Mucosa of rectum (tissue), 2 donors: ENCODE data around the gene CHST15.

Source experiments
- H3K27ac ChIP-seq, 2 donors: one replicate each; pipeline ENCODE4 v1.7.0; 2013; ENCODE audit warnings: inconsistent platforms in 2 of 2, low read depth in 2 of 2, low read length in 2 of 2
- H3K27me3 ChIP-seq, 2 donors: one replicate each; pipeline ENCODE4 v1.7.0; 2013; ENCODE audit warnings: low read length in 2 of 2; ENCODE audit not compliant: control insufficient read depth in 2 of 2, insufficient read depth in 2 of 2
- H3K36me3 ChIP-seq, 2 donors: one replicate each; pipeline ENCODE4 v1.7.0; 2013; ENCODE audit warnings: low read length in 2 of 2; ENCODE audit not compliant: control insufficient read depth in 2 of 2, insufficient read depth in 2 of 2
- H3K4me1 ChIP-seq, 2 donors: one replicate each; pipeline ENCODE4 v1.7.0; 2013; ENCODE audit warnings: low read length in 2 of 2, mild to moderate bottlenecking in 1 of 2; ENCODE audit not compliant: control insufficient read depth in 2 of 2, insufficient read depth in 2 of 2
- H3K4me3 ChIP-seq, 2 donors: one replicate each; pipeline ENCODE4 v1.7.0; 2013; ENCODE audit warnings: low read length in 2 of 2
- H3K9ac ChIP-seq, 2 donors: one replicate each; pipeline ENCODE4 v1.7.0; 2013; ENCODE audit warnings: low read length in 2 of 2, low read depth in 1 of 2, mild to moderate bottlenecking in 1 of 2
- H3K9me3 ChIP-seq, 2 donors: one replicate each; pipeline ENCODE4 v1.7.0; 2013; ENCODE audit warnings: low read length in 2 of 2; ENCODE audit not compliant: control insufficient read depth in 2 of 2
- donor health status: healthy.
- donor health status: Normal muscosa, but diverticular disease.

CHST15 gene

GRCh38 chr10:124075231-124075955, 18.0 kb downstream of the CHST15 start:
- Histone ChIP-seq H3K27me3 (no peaks in the 10 kb centered on the region), H3K4me1 (peaks cover 6 to 12% of the 10 kb centered on the region in 2 donors), H3K27ac (peak overlapping the region in 1 of 2 donors; percentile 6), H3K4me3 (no peak overlapping the region), H3K9ac (no peak overlapping the region), H3K9me3 (no peaks in the 10 kb centered on the region), H3K36me3 (no peaks in the 10 kb centered on the region)

- H3K27me3 ChIP-seq: no peaks in the 10 kb centered on the region
- H3K4me3 ChIP-seq: no peak overlapping the region
- no peak overlapping the region for H3K9ac ChIP-seq
- no peaks in the 10 kb centered on the region for H3K9me3 ChIP-seq
- peak overlapping the region in 1 of 2 donors; percentile 13 for H3K27ac ChIP-seq
- H3K36me3 ChIP-seq: no peaks in the 10 kb centered on the region
- peaks cover 6 to 12% of the 10 kb centered on the region in 2 donors for H3K4me1 ChIP-seq
Observed at GRCh38 chr10:124074501-124075109, 18.8 kb downstream of the CHST15 start.

GRCh38 chr10:124073978-124074377, 19.4 kb downstream of the CHST15 start:
- no peaks in the 10 kb centered on the region for H3K9me3 ChIP-seq
- H3K4me3 ChIP-seq: no peak overlapping the region
- H3K27me3 ChIP-seq: no peaks in the 10 kb centered on the region
- H3K27ac ChIP-seq: no peak overlapping the region
- H3K4me1 ChIP-seq: peaks cover 6 to 12% of the 10 kb centered on the region in 2 donors
- no peaks in the 10 kb centered on the region for H3K36me3 ChIP-seq
- H3K9ac ChIP-seq: no peak overlapping the region

- H3K27me3 ChIP-seq: no peaks in the 10 kb centered on the region
Observed at GRCh38 chr10:124072541-124072940, 20.9 kb downstream of the CHST15 start.

GRCh38 chr10:124072106-124072505, 21.3 kb downstream of the CHST15 start:
- Histone ChIP-seq H3K27ac (no peak overlapping the region), H3K27me3 (no peaks in the 10 kb centered on the region), H3K4me1 (peaks cover 6 to 16% of the 10 kb centered on the region in 2 donors), H3K9ac (no peak overlapping the region), H3K9me3 (no peaks in the 10 kb centered on the region), H3K4me3 (no peak overlapping the region), H3K36me3 (no peaks in the 10 kb centered on the region)

More at GRCh38 chr10:124072541-124072940, 20.9 kb downstream of the CHST15 start:
- H3K9ac ChIP-seq: no peak overlapping the region
- no peaks in the 10 kb centered on the region for H3K36me3 ChIP-seq
- H3K4me1 ChIP-seq: peaks cover 6 to 15% of the 10 kb centered on the region in 2 donors
- H3K9me3 ChIP-seq: no peaks in the 10 kb centered on the region
- no peak overlapping the region for H3K27ac ChIP-seq
- H3K4me3 ChIP-seq: no peak overlapping the region

- Histone ChIP-seq H3K9me3 (no peaks in the 10 kb centered on the region), H3K9ac (no peak overlapping the region), H3K27ac (no peak overlapping the region), H3K27me3 (peaks cover under 1 to 3% of the 10 kb centered on the region in 2 donors), H3K4me1 (peaks cover 7 to 20% of the 10 kb centered on the region in 2 donors), H3K36me3 (no peaks in the 10 kb centered on the region), H3K4me3 (no peak overlapping the region)
Observed at GRCh38 chr10:124071141-124071540, 22.3 kb downstream of the CHST15 start.

GRCh38 chr10:124070666-124071065, 22.7 kb downstream of the CHST15 start:
- Histone ChIP-seq H3K4me1 (peaks cover 7 to 20% of the 10 kb centered on the region in 2 donors), H3K4me3 (no peak overlapping the region), H3K27ac (no peak overlapping the region), H3K9me3 (no peaks in the 10 kb centered on the region), H3K36me3 (no peaks in the 10 kb centered on the region), H3K27me3 (peaks cover 2 to 3% of the 10 kb centered on the region in 2 donors), H3K9ac (no peak overlapping the region)

- no peak overlapping the region for H3K9ac ChIP-seq
- no peak overlapping the region for H3K27ac ChIP-seq
- H3K9me3 ChIP-seq: no peaks in the 10 kb centered on the region
- H3K4me1 ChIP-seq: peaks cover 4 to 19% of the 10 kb centered on the region in 2 donors
- H3K4me3 ChIP-seq: no peak overlapping the region
- H3K27me3 ChIP-seq: peaks cover 5 to 6% of the 10 kb centered on the region in 2 donors
- H3K36me3 ChIP-seq: no peaks in the 10 kb centered on the region
Observed at GRCh38 chr10:124069341-124070264, 23.8 kb downstream of the CHST15 start.

GRCh38 chr10:124068929-124069328, 24.5 kb downstream of the CHST15 start:
- Histone ChIP-seq H3K4me3 (no peak overlapping the region), H3K27ac (no peak overlapping the region), H3K36me3 (no peaks in the 10 kb centered on the region), H3K4me1 (peaks cover 6 to 22% of the 10 kb centered on the region in 2 donors), H3K27me3 (peaks cover 5 to 6% of the 10 kb centered on the region in 2 donors), H3K9ac (no peak overlapping the region), H3K9me3 (no peaks in the 10 kb centered on the region)
